ENCODE measurements around the gene SH3BGR. TPM values are rescaled to one million over a fixed set of nuclear protein-coding genes. Genes with fewer than 3 reads are reported as not detected.

Gene SH3BGR
- total RNA-seq, 6 experiments from 2014 or later = 1.4 to 3.7 (median 2.3) TPM

GRCh38 chr21:39561140-39561539 lies 109.4 kb downstream of the SH3BGR start:
- Mint-ChIP-seq H3K9me3 (no peaks in the 10 kb centered on the region), H3K36me3 (ENCODE audit: low read depth) (no peaks in the 10 kb centered on the region), H3K27me3 (ENCODE audit: insufficient read depth) (peaks cover 16% of the 10 kb centered on the region), H3K4me3 (no peak overlapping the region), H3K4me1 (ENCODE audit: low read depth) (no peaks in the 10 kb centered on the region), H3K27ac (no peak overlapping the region)
- DNase-seq = no peak
- no peak for TF ChIP-seq CTCF (IDR thresholded peaks at IDR 0.05)

DNA sequence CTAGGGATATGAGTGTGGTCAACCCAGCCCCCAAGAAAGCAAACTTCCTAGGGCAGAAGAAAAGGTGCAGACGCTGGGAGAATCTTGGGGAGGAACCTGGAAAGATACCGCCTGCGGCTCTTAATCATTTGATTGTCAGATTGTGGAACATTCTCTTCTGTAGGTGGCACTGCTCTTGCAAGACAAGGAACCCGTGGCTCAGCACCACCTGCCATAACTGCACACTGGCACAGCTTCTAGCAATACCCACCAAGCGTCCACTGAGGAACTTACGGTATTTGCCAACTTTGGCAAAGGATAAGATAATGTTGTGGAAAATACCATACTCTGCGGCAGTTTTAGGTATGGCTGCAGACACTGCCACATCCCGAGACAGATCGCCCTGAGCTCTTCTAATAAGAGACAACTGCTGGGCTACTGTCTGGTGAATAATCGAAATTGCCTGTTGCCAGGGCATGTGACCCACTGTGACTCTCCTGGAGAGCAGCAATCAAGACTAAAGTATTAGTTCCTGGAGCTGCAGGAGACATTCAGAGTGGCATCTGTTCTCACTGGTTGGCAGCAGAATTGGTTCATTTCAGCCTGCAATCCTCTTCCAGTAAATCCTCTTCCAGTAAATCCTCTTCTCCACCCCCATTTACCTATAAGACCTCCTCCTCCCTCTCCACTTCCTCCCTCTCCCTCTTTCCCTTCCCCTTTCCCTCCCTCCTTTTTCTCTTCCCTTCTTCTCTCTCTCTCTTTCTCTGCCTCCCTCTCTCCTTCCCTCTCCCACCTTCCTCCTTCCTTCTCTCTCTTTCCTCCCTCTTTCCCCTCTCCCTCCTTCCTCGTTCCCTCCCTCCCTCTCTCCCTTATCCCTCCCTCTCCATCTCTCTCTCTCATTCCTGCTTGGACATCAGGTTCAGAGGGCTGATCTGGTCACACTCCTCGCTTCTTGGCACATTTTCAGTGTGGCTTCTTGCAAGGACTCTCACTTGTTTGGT lies 111.3 kb downstream of the SH3BGR start:
- DNase-seq = no peak
- H3K4me1 Mint-ChIP-seq (ENCODE audit: low read depth) = no peaks in the 10 kb centered on the region
- no peaks in the 10 kb centered on the region for H3K36me3 Mint-ChIP-seq (ENCODE audit: low read depth)
- no peaks in the 10 kb centered on the region for H3K9me3 Mint-ChIP-seq
- H3K27me3 Mint-ChIP-seq (ENCODE audit: insufficient read depth) = peaks cover 16% of the 10 kb centered on the region
- no peak for TF ChIP-seq CTCF (IDR thresholded peaks at IDR 0.05)
- no peak overlapping the region for H3K4me3 Mint-ChIP-seq
- H3K27ac Mint-ChIP-seq = no peak overlapping the region

DNA sequence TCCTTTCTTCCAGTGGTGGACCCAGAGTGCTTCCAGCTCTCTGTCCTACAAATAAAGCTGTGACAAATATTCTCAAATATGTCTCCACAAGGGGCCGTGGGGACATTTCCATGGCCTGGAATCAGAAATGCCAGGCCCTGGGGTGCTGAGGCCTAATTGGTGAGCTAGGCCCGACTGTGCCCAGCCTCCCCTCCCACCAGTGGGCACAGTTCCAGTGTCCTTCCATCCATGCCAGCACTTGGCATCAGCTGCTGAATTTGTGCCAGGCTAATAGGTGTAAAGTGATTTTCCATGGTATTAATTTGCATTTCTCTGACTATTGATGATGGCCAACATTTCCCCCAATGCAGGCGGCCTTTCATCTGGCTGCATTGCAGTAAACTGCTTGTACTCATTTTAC lies 112.4 kb downstream of the SH3BGR start:
- Mint-ChIP-seq H3K4me1 (ENCODE audit: low read depth) (no peaks in the 10 kb centered on the region), H3K36me3 (ENCODE audit: low read depth) (no peaks in the 10 kb centered on the region), H3K27me3 (ENCODE audit: insufficient read depth) (peaks cover 16% of the 10 kb centered on the region), H3K27ac (no peak overlapping the region), H3K9me3 (no peaks in the 10 kb centered on the region), H3K4me3 (no peak overlapping the region)
- no peak for DNase-seq
- TF ChIP-seq CTCF (IDR thresholded peaks at IDR 0.05) = no peak

Small RNA genes within 50 kb of the gene (microRNA-seq; reads per million reads assigned to microRNA genes)
- not detected for gene MIR6508

Other genes with a start within 250 kb of the SH3BGR start
- gene BRWD1, start 138.3 kb upstream of the SH3BGR start, total RNA-seq (2021; fragmentation: NEBNext Ultra II Directional; extraction: Animal tissue kit (Norgen Biotek cat#: 25700)) = 10 to 100 TPM; 15.0 to 17.7 (median 15.9) TPM
- 100 to 1,000 TPM; 177 to 229 (median 202) TPM for gene HMGN1, start 102.9 kb upstream of the SH3BGR start, total RNA-seq (2021; fragmentation: NEBNext Ultra II Directional; extraction: Animal tissue kit (Norgen Biotek cat#: 25700))
- 1 to 10 TPM in 2 of 6 experiments, under 1 TPM in 4; 0.73 to 1.4 (median 0.86) TPM for gene LCA5L, start 6.2 kb upstream of the SH3BGR start, total RNA-seq (2021; fragmentation: NEBNext Ultra II Directional; extraction: Animal tissue kit (Norgen Biotek cat#: 25700))
- under 1 TPM; 0.36 to 0.84 (median 0.68) TPM for gene B3GALT5, start 161.0 kb downstream of the SH3BGR start, total RNA-seq (2021; fragmentation: NEBNext Ultra II Directional; extraction: Animal tissue kit (Norgen Biotek cat#: 25700))

Measured in HFFc6 (cell line).